SK-N-SH treated with all-trans-retinoic acid at 6 μM for 48 hours (cell line): ENCODE data around the gene OSBPL1A.

Source experiments
- ATAC-seq: fragments of 200-7000 bp; cut with Tn5 transposase; 3 replicates; pipeline ENCODE4 v1.9.1; 2020; ENCODE audit warnings: mild to moderate bottlenecking, moderate library complexity
- ARNTL ChIP-seq: fragments of 450-650 bp; formaldehyde crosslinking; IDR thresholded peaks from 2 replicates; pipeline ENCODE4 v1.5.0; 2020; ENCODE audit warnings: low read depth, mild to moderate bottlenecking, moderate library complexity, borderline replicate concordance
- BACH2 ChIP-seq: fragments of 250-450 bp; sonication (Bioruptor Pico); IDR thresholded peaks from 2 replicates; pipeline ENCODE4 v1.9.0; 2021; ENCODE audit warnings: mild to moderate bottlenecking, borderline replicate concordance
- CREB5 ChIP-seq: fragments of 250-450 bp; sonication (Bioruptor Pico); IDR thresholded peaks from 2 replicates; pipeline ENCODE4 v1.5.1; 2020; ENCODE audit warnings: low read depth, mild to moderate bottlenecking, moderate library complexity
- CSDC2 ChIP-seq: fragments of 250-450 bp; sonication (Bioruptor Pico); IDR thresholded peaks from 2 replicates; pipeline ENCODE4 v1.5.0; 2020; ENCODE audit warnings: mild to moderate bottlenecking, moderate library complexity
- CSRNP3 ChIP-seq: fragments of 250-450 bp; sonication (Bioruptor Pico); IDR thresholded peaks from 2 replicates; pipeline ENCODE4 v1.5.1; 2021; ENCODE audit warnings: mild to moderate bottlenecking, moderate library complexity
- ESRRG ChIP-seq: fragments of 250-450 bp; sonication (Bioruptor Pico); IDR thresholded peaks from 2 replicates; pipeline ENCODE4 v1.6.1; 2021; ENCODE audit warnings: mild to moderate bottlenecking
- ISL1 ChIP-seq: fragments of 250-450 bp; sonication (Bioruptor Pico); IDR thresholded peaks from 2 replicates; pipeline ENCODE4 v2.1.2; 2022; ENCODE audit warnings: mild to moderate bottlenecking, moderate library complexity
- OSR1 ChIP-seq: fragments of 250-450 bp; sonication (Bioruptor Pico); IDR thresholded peaks from 2 replicates; pipeline ENCODE4 v1.8.0; 2022; ENCODE audit warnings: moderate library complexity, mild to moderate bottlenecking, inconsistent platforms
- POU6F1 ChIP-seq: fragments of 250-450 bp; sonication (Bioruptor Pico); IDR thresholded peaks from 2 replicates; pipeline ENCODE4 v1.8.0; 2021; ENCODE audit warnings: low read depth, mild to moderate bottlenecking, moderate library complexity, borderline replicate concordance
- PPARA ChIP-seq: fragments of 250-450 bp; sonication (Bioruptor Pico); IDR thresholded peaks from 2 replicates; pipeline ENCODE4 v1.5.0; 2020; ENCODE audit warnings: mild to moderate bottlenecking, borderline replicate concordance
- RARB ChIP-seq: fragments of 250-450 bp; sonication (Bioruptor Pico); IDR thresholded peaks from 2 replicates; pipeline ENCODE4 v1.8.0; 2021; ENCODE audit warnings: mild to moderate bottlenecking, moderate library complexity
- SNAI2 ChIP-seq: fragments of 250-450 bp; sonication (Bioruptor Pico); IDR thresholded peaks from 2 replicates; pipeline ENCODE4 v1.5.0; 2020; ENCODE audit warnings: mild to moderate bottlenecking, moderate library complexity
- TCF4 ChIP-seq: fragments of 250-450 bp; sonication (Bioruptor Pico); IDR thresholded peaks from 2 replicates; pipeline ENCODE4 v1.8.0; 2021; ENCODE audit warnings: mild to moderate bottlenecking, moderate library complexity, borderline replicate concordance
- TOX ChIP-seq: fragments of 250-450 bp; sonication (Bioruptor Pico); IDR thresholded peaks from 2 replicates; pipeline ENCODE4 v1.8.0; 2021; ENCODE audit warnings: mild to moderate bottlenecking, moderate library complexity, borderline replicate concordance
- TSHZ2 ChIP-seq: fragments of 250-450 bp; sonication (Bioruptor Pico); IDR thresholded peaks from 2 replicates; pipeline ENCODE4 v1.5.0; 2020; ENCODE audit warnings: mild to moderate bottlenecking, moderate library complexity
- ZC3H10 ChIP-seq: fragments of 250-450 bp; sonication (Bioruptor Pico); IDR thresholded peaks from 2 replicates; pipeline ENCODE4 v1.5.1; 2021; ENCODE audit warnings: mild to moderate bottlenecking, moderate library complexity
- ZFP3 ChIP-seq: fragments of 250-450 bp; sonication (Bioruptor Pico); IDR thresholded peaks from 2 replicates; pipeline ENCODE4 v1.5.0; 2020; ENCODE audit warnings: mild to moderate bottlenecking, moderate library complexity
- ZFP30 ChIP-seq: fragments of 450-650 bp; formaldehyde crosslinking; IDR thresholded peaks from 2 replicates; pipeline ENCODE4 v1.5.0; 2022; ENCODE audit warnings: mild to moderate bottlenecking, moderate library complexity
- ZNF565 ChIP-seq: fragments of 450-650 bp; formaldehyde crosslinking; conservative IDR thresholded peaks from 2 replicates; pipeline ENCODE4 v1.5.0; 2020; ENCODE audit warnings: low read depth, mild to moderate bottlenecking, moderate library complexity
- ZNF70 ChIP-seq: fragments of 450-650 bp; formaldehyde crosslinking; IDR thresholded peaks from 2 replicates; pipeline ENCODE4 v1.5.0; 2020; ENCODE audit warnings: mild to moderate bottlenecking, moderate library complexity

OSBPL1A gene

GRCh38 chr18:24274837-24275236 lies 122.8 kb downstream of the OSBPL1A start:
- ATAC-seq, result no peak
- TF ChIP-seq TOX, result no peak
- no peak for TF ChIP-seq ISL1
- no peak for TF ChIP-seq CSRNP3
- no peak for TF ChIP-seq ZNF70 (CRISPR knock-in tag)
- TF ChIP-seq TSHZ2, result no peak
- no peak for TF ChIP-seq ZC3H10 (CRISPR knock-in tag)
- TF ChIP-seq SNAI2 (CRISPR knock-in tag), result no peak

- TF ChIP-seq CREB5 (CRISPR knock-in tag), result no peak
- no peak for TF ChIP-seq ARNTL (CRISPR knock-in tag)
- TF ChIP-seq ZFP30 (CRISPR knock-in tag), result no peak
- no peak for TF ChIP-seq ISL1
- no peak for TF ChIP-seq RARB (CRISPR knock-in tag)
- TF ChIP-seq TCF4 (CRISPR knock-in tag), result no peak
- TF ChIP-seq ZNF70 (CRISPR knock-in tag), result no peak
- no peak for TF ChIP-seq ZC3H10 (CRISPR knock-in tag)
- no peak for TF ChIP-seq ESRRG (CRISPR knock-in tag)
- no peak for TF ChIP-seq PPARA (CRISPR knock-in tag)
- TF ChIP-seq POU6F1 (CRISPR knock-in tag), result no peak
- ATAC-seq, result no peak
These were observed 124.0 kb downstream of the OSBPL1A start for GRCh38 chr18:24273596-24273995.

- ATAC-seq, result no peak
- TF ChIP-seq TSHZ2 (no peak), ZC3H10 (CRISPR knock-in tag) (no peak), ISL1 (no peak), TOX (no peak), ZNF70 (CRISPR knock-in tag) (no peak), TCF4 (CRISPR knock-in tag) (no peak), RARB (CRISPR knock-in tag) (no peak), ZNF565 (CRISPR knock-in tag) (no peak), ZFP3 (CRISPR knock-in tag) (no peak), CSRNP3 (no peak), PPARA (CRISPR knock-in tag) (no peak), ARNTL (CRISPR knock-in tag) (no peak), BACH2 (CRISPR knock-in tag) (no peak), CSDC2 (no peak), ZFP30 (CRISPR knock-in tag) (no peak), OSR1 (CRISPR knock-in tag) (no peak), POU6F1 (CRISPR knock-in tag) (no peak), CREB5 (CRISPR knock-in tag) (no peak)
- TF ChIP-seq, all 23 proteins: peak for 0
These were observed 125.4 kb downstream of the OSBPL1A start for GRCh38 chr18:24272229-24272525.
